Sigmoid colon (tissue), 7 donors: ENCODE data around the gene CBLL1. TPM values are rescaled to one million over a fixed set of nuclear protein-coding genes. Genes with fewer than 3 reads are reported as not detected.

Experiments
- DNase-seq: peaks from one replicate; pipeline ENCODE4 v3.0.0-alpha.2; 2019
- H3K27ac ChIP-seq, 4 donors: fragments of 200-600 bp; sonication (generic); one replicate each; pipeline ENCODE4 v1.5.1; 2016 to 2019; ENCODE audit warnings: mild to moderate bottlenecking in 1 of 4
- H3K27me3 ChIP-seq, 3 donors: fragments of 200-600 bp; sonication (generic); one replicate each; pipeline ENCODE4 v1.5.1; 2019; ENCODE audit warnings: mild to moderate bottlenecking in 1 of 3
- H3K36me3 ChIP-seq, 4 donors: fragments of 200-600 bp; sonication (generic); one replicate each; pipeline ENCODE4 v1.5.1; 2016 to 2019
- H3K4me1 ChIP-seq, 4 donors: fragments of 200-600 bp; sonication (generic); one replicate each; pipeline ENCODE4 v1.5.1; 2017 to 2019
- H3K4me3 ChIP-seq, 4 donors: fragments of 200-600 bp; sonication (generic); one replicate each; pipeline ENCODE4 v1.5.1; 2017 to 2019; ENCODE audit warnings: mild to moderate bottlenecking in 2 of 4, moderate library complexity in 1 of 4
- H3K9me3 ChIP-seq, 4 donors: fragments of 200-600 bp in 3 of 4; sonication (generic) in 3 of 4; one replicate each; pipeline versions ENCODE4 v1.5.1 to v1.6.1; 2013 to 2019
- EP300 ChIP-seq, 4 donors: sonication (generic); formaldehyde crosslinking; IDR thresholded peaks; one replicate each; pipeline ENCODE4 v1.6.1; 2017; ENCODE audit warnings: antibody characterized with exemption in 4 of 4
- POLR2A ChIP-seq, 2 donors: fragments of 450-650 bp; IDR thresholded peaks; one replicate each; pipeline ENCODE4 v1.6.1; 2016; ENCODE audit warnings: antibody characterized with exemption in 2 of 2, mild to moderate bottlenecking in 2 of 2, moderate library complexity in 2 of 2
- POLR2AphosphoS5 ChIP-seq, 4 donors: sonication (generic); formaldehyde crosslinking; IDR thresholded peaks; one replicate each; pipeline ENCODE4 v1.6.1; 2017; ENCODE audit warnings: antibody characterized with exemption in 4 of 4
- WGBS, 2 donors: extraction: QIAGEN DNeasy Blood & Tissue Kit; methylation state at CpG; one replicate each; pipeline ENCODE4 v1.1.7; 2013; 5-methylcytosine and 5-hydroxymethylcytosine counted together
- intact Hi-C: fragments of 100-400 bp; cut with DNase I; formaldehyde crosslinking; loops from one replicate; pipeline ENCODE4 v1.15.1; 2023
- polyA plus RNA-seq, 3 donors: library from polyadenylated mRNA; stranded (reverse); fragments of 200-250 nt; gene quantifications; one replicate each; pipeline ENCODE4 v1.2.3, GENCODE V29; 2013
- total RNA-seq, 4 donors: library from RNA; depleted of rRNA; stranded (reverse); fragments of >200 nt; gene quantifications; one replicate each; pipeline ENCODE4 v1.1.0, GENCODE V29; 2016
- TF ChIP-seq, protein P1 (sequence below), 4 experiments: fragments of 450-650 bp in 3 of 4; fragments of 200-600 bp in 1 of 4; IDR thresholded peaks; one replicate each; pipeline ENCODE4 v1.5.1; 2016 to 2019; ENCODE audit warnings: antibody characterized with exemption in 4 of 4, mild to moderate bottlenecking in 3 of 4, moderate library complexity in 2 of 4
- donor health status: healthy with polysubstance abuse.
- donor health status: Bipolar disorder and iron deficiency.
- donor health status: healthy.

The CBLL1 gene
- total and polyA plus RNA-seq, 7 donors: 6.7 to 47.4 (median 25.2) TPM

GRCh38 chr7:107742678-107743566 is 1.0 kb upstream of the CBLL1 start:
- Histone ChIP-seq H3K9me3 (no peaks in the 10 kb centered on the region), H3K27ac (peak overlapping the region; percentile 84 to 97 (median 92)), H3K36me3 (no peaks in the 10 kb centered on the region), H3K4me1 (peaks cover 0 to 43% (median 39%) of the 10 kb centered on the region in 4 donors), H3K4me3 (peak overlapping the region; percentile 72 to 91 (median 82)), H3K27me3 (no peaks in the 10 kb centered on the region)
- TF ChIP-seq POLR2A (IDR thresholded peaks at IDR 0.05) (no peak), POLR2AphosphoS5 (IDR thresholded peaks at IDR 0.05) (no peak), EP300 (IDR thresholded peaks at IDR 0.05) (no peak)
- TF ChIP-seq, protein P1, sequence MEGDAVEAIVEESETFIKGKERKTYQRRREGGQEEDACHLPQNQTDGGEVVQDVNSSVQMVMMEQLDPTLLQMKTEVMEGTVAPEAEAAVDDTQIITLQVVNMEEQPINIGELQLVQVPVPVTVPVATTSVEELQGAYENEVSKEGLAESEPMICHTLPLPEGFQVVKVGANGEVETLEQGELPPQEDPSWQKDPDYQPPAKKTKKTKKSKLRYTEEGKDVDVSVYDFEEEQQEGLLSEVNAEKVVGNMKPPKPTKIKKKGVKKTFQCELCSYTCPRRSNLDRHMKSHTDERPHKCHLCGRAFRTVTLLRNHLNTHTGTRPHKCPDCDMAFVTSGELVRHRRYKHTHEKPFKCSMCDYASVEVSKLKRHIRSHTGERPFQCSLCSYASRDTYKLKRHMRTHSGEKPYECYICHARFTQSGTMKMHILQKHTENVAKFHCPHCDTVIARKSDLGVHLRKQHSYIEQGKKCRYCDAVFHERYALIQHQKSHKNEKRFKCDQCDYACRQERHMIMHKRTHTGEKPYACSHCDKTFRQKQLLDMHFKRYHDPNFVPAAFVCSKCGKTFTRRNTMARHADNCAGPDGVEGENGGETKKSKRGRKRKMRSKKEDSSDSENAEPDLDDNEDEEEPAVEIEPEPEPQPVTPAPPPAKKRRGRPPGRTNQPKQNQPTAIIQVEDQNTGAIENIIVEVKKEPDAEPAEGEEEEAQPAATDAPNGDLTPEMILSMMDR (IDR thresholded peaks at IDR 0.05): no peak
- WGBS, 2 donors: 11 to 13% methylated on average over 29 of the region's 29 CpGs
- peak; percentile 77 for DNase-seq
- intact Hi-C loops: loop anchor here (1.0 to 10.0 kb wide), 5 partner anchors 131 to 576 kb away; partner anchors contain the start of genes COG5, DUS4L, HBP1 and LAMB1

DNA sequence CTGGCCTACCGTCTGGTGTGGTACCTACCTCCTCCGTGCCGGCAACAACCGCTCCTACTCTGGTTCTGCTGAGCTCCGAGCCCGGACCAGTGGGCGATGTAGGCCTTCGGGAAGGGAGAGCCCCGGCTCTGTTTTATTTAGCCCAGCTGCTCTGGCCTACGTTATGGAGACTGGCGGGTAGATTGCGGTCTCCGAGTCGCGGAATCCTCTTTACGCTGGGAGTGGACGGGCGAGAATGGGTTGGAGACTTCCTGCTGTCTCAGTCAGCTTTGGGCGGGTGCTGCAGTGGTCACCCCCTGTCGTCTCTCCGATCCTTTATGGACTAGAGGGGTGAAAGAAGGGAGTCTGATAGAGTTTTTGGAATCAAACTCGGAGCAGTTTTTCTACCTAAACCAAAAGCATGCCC is 406 bp downstream of the CBLL1 start:
- Histone ChIP-seq H3K4me3 (peak overlapping the region; percentile 72 to 91 (median 82)), H3K27ac (peak overlapping the region; percentile 84 to 97 (median 92)), H3K9me3 (no peaks in the 10 kb centered on the region), H3K36me3 (peaks cover 0 to 8% (median 3%) of the 10 kb centered on the region in 4 donors), H3K4me1 (peaks cover 0 to 49% (median 40%) of the 10 kb centered on the region in 4 donors), H3K27me3 (no peaks in the 10 kb centered on the region)
- WGBS, 2 donors: 0 to 1% methylated on average over 22 of the region's 22 CpGs
- no peak for DNase-seq
- TF ChIP-seq, protein P1 (IDR thresholded peaks at IDR 0.05): no peak
- TF ChIP-seq POLR2A (IDR thresholded peaks at IDR 0.05): no peak
- no peak for TF ChIP-seq POLR2AphosphoS5 (IDR thresholded peaks at IDR 0.05)
- TF ChIP-seq EP300 (IDR thresholded peaks at IDR 0.05): no peak
- intact Hi-C loops: loop anchor here (5.0 to 10.0 kb wide), 4 partner anchors 182 to 577 kb away; partner anchors contain the start of genes COG5, DUS4L, HBP1 and LAMB1

DNA sequence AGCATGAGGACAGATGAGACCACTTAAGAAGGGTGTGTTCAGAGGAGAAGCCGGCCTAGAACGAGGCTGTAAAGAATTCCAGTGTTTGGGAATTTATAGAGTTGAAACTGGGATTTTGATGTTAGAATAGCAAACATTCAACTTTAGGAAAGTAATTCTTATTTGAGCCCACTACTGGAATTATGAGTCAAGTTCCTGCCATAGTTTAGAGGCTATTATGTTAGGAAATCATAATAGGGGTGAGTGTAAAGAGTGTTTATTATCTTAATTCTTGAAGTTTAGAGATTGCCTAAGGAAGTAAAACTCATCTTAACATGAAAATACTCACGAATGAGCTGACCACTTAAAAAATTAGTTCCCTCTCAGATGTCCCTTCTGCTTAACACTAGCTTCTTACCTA is 2.1 kb downstream of the CBLL1 start:
- Histone ChIP-seq H3K27ac (peak overlapping the region in 2 of 4 donors; percentile 9 to 97), H3K9me3 (no peaks in the 10 kb centered on the region), H3K4me3 (peak overlapping the region in 3 of 4 donors; percentile 72 to 91 (median 77)), H3K27me3 (no peaks in the 10 kb centered on the region), H3K36me3 (peaks cover 0 to 25% (median 10%) of the 10 kb centered on the region in 4 donors), H3K4me1 (peaks cover 0 to 49% (median 40%) of the 10 kb centered on the region in 4 donors)
- 50 to 66% methylated on average over 3 of the region's 3 CpGs for WGBS, 2 donors
- TF ChIP-seq EP300 (IDR thresholded peaks at IDR 0.05) (no peak), POLR2A (IDR thresholded peaks at IDR 0.05) (no peak), POLR2AphosphoS5 (IDR thresholded peaks at IDR 0.05) (no peak)
- TF ChIP-seq, protein P1 (IDR thresholded peaks at IDR 0.05): no peak
- no peak for DNase-seq
- intact Hi-C loops: loop anchor here (10.0 kb wide), 1 partner anchor 259 kb away; the partner anchor contains the start of gene LAMB1

DNA sequence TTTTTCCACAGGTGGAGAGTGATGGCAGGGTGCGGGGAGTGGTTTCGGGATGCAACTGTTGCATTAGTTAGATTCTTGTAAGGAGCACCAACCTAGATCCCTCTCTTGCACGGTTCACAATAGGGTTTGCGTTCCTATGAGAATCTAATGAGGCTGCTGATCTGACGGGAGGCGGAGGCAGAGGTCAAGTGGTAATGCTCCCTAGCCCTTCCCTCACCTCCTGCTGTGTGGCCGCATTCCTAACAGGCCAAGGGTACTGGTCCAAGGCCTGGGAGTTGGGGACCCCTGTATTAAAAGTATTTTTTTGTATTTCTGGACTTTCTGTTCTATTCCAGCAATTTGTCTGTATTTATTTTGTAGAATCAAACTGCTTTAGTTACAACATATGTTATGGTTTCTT is 7.2 kb downstream of the CBLL1 start:
- Histone ChIP-seq H3K36me3 (peaks cover 3 to 76% (median 31%) of the 10 kb centered on the region in 4 donors), H3K27ac (no peak overlapping the region), H3K4me3 (no peak overlapping the region), H3K4me1 (peaks cover 0 to 24% (median 20%) of the 10 kb centered on the region in 4 donors), H3K27me3 (no peaks in the 10 kb centered on the region), H3K9me3 (no peaks in the 10 kb centered on the region)
- TF ChIP-seq POLR2AphosphoS5 (IDR thresholded peaks at IDR 0.05): no peak
- no peak for TF ChIP-seq EP300 (IDR thresholded peaks at IDR 0.05)
- TF ChIP-seq POLR2A (IDR thresholded peaks at IDR 0.05): no peak
- TF ChIP-seq, protein P1 (IDR thresholded peaks at IDR 0.05): no peak
- intact Hi-C loops: no loop called here
- DNase-seq: no peak
- WGBS, 2 donors: 94 to 96% methylated on average over 7 of the region's 7 CpGs
